CD14-positive monocyte (primary cell): Measurements from ENCODE around the gene ABCB8. TPM values are rescaled to one million over a fixed set of nuclear protein-coding genes. Genes with fewer than 3 reads are reported as not detected.

Experiments
- DNase-seq, 3 donors: peaks; one replicate each; pipeline ENCODE4 v3.0.0-alpha.2; 2011 to 2022
- H2AFZ ChIP-seq: 2 replicates; pipeline ENCODE4 v1.6.0; 2012; ENCODE audit warnings: mild to moderate bottlenecking, low read depth, low read length, inconsistent platforms; ENCODE audit not compliant: insufficient read depth, poor library complexity, severe bottlenecking
- H3K27ac ChIP-seq, 2 donors: 1 replicate in 1 of 2; 2 replicates in 1 of 2; pipeline ENCODE4 v1.5.1; 2012 to 2013; ENCODE audit warnings: low read length in 2 of 2, control low read depth in 1 of 2, inconsistent platforms in 1 of 2, low read depth in 1 of 2, mild to moderate bottlenecking in 1 of 2
- H3K27me3 ChIP-seq, 2 donors: one replicate each; pipeline versions ENCODE4 v1.6.0 to v1.6.1; 2011 to 2013; ENCODE audit warnings: low read length in 2 of 2; ENCODE audit not compliant: control insufficient read depth in 2 of 2, insufficient read depth in 2 of 2
- H3K36me3 ChIP-seq, 2 donors: replicated peaks in 1 of 2; 1 replicate in 1 of 2; 2 replicates in 1 of 2; pipeline versions ENCODE4 v1.5.1 to v1.6.1; 2012 to 2013; ENCODE audit warnings: low read length in 2 of 2, control low read depth in 1 of 2, inconsistent platforms in 1 of 2, mild to moderate bottlenecking in 1 of 2; ENCODE audit not compliant: insufficient read depth in 2 of 2, control insufficient read depth in 1 of 2
- H3K4me1 ChIP-seq, 2 donors: 1 replicate in 1 of 2; 2 replicates in 1 of 2; pipeline versions ENCODE4 v1.5.1 to v1.6.1; 2012 to 2013; ENCODE audit warnings: low read length in 2 of 2, control low read depth in 1 of 2, inconsistent platforms in 1 of 2, mild to moderate bottlenecking in 1 of 2, moderate library complexity in 1 of 2; ENCODE audit not compliant: insufficient read depth in 2 of 2, control insufficient read depth in 1 of 2
- H3K4me2 ChIP-seq: replicated peaks from 2 replicates; pipeline ENCODE3; 2012; ENCODE audit warnings: low read length, moderate library complexity, mild to moderate bottlenecking; ENCODE audit not compliant: poor library complexity, severe bottlenecking; ENCODE audit errors: extremely low read depth
- H3K4me3 ChIP-seq, 3 experiments: fragments of 200-600 bp in 1 of 3; sonication (generic) in 1 of 3; replicated peaks in 1 of 3; 1 replicate in 2 of 3; 2 replicates in 1 of 3; pipeline ENCODE4 v1.5.1; 2011 to 2013; ENCODE audit warnings: low read length in 3 of 3, mild to moderate bottlenecking in 3 of 3, control low read depth in 2 of 3, low read depth in 2 of 3, inconsistent platforms in 1 of 3, moderate library complexity in 1 of 3
- H3K79me2 ChIP-seq: 2 replicates; pipeline ENCODE4 v1.6.0; 2012; ENCODE audit warnings: mild to moderate bottlenecking, control low read depth, inconsistent platforms, low read length, moderate library complexity; ENCODE audit not compliant: insufficient read depth
- H3K9ac ChIP-seq: 2 replicates; pipeline ENCODE4 v1.6.0; 2017; ENCODE audit warnings: low read length, mild to moderate bottlenecking; ENCODE audit not compliant: insufficient read depth, poor library complexity, severe bottlenecking
- H3K9me3 ChIP-seq, 2 donors: replicated peaks in 1 of 2; 1 replicate in 1 of 2; 2 replicates in 1 of 2; pipeline versions ENCODE4 v1.5.1 to v1.6.1; 2012 to 2013; ENCODE audit warnings: low read length in 2 of 2, control low read depth in 1 of 2; ENCODE audit not compliant: control insufficient read depth in 1 of 2, insufficient read depth in 1 of 2
- H4K20me1 ChIP-seq: 2 replicates; pipeline ENCODE4 v1.6.0; 2012; ENCODE audit warnings: mild to moderate bottlenecking, low read length, control low read depth, moderate library complexity; ENCODE audit not compliant: insufficient read depth
- H3K27ac Mint-ChIP-seq, 7 donors: one replicate each; pipeline ENCODE4 v1.8.0; 2020; ENCODE audit warnings: mild to moderate bottlenecking in 7 of 7, mixed read lengths in 7 of 7, moderate library complexity in 6 of 7, inconsistent platforms in 2 of 7
- H3K27me3 Mint-ChIP-seq, 3 donors: one replicate each; pipeline ENCODE4 v1.8.0; 2021 to 2022; ENCODE audit warnings: low read depth in 3 of 3, mild to moderate bottlenecking in 3 of 3, mixed read lengths in 3 of 3, moderate library complexity in 3 of 3, inconsistent platforms in 1 of 3
- H3K36me3 Mint-ChIP-seq, 2 donors: one replicate each; pipeline ENCODE4 v1.8.0; 2020; ENCODE audit warnings: mixed read lengths in 2 of 2, inconsistent platforms in 1 of 2, mild to moderate bottlenecking in 1 of 2
- H3K4me1 Mint-ChIP-seq: one replicate; pipeline ENCODE4 v1.8.0; 2020; ENCODE audit warnings: mild to moderate bottlenecking, mixed read lengths
- H3K4me3 Mint-ChIP-seq, 2 donors: one replicate each; pipeline ENCODE4 v1.8.0; 2020; ENCODE audit warnings: mild to moderate bottlenecking in 2 of 2, mixed read lengths in 2 of 2, moderate library complexity in 1 of 2
- H3K9me3 Mint-ChIP-seq, 7 donors: one replicate each; pipeline ENCODE4 v1.8.0; 2020 to 2022; ENCODE audit warnings: mixed read lengths in 7 of 7, mild to moderate bottlenecking in 6 of 7, moderate library complexity in 6 of 7, inconsistent platforms in 2 of 7
- CTCF ChIP-seq: fragments of 200-600 bp; IDR thresholded peaks from one replicate; pipeline ENCODE4 v1.8.0; 2022; ENCODE audit warnings: antibody characterized with exemption, mild to moderate bottlenecking
- WGBS: methylation state at CpG from one replicate; pipeline ENCODE4 v1.1.5; 2013; ENCODE audit warnings: missing lambda C conversion rate; ENCODE audit not compliant: insufficient coverage; 5-methylcytosine and 5-hydroxymethylcytosine counted together
- intact Hi-C, 2 donors: fragments of 100-400 bp; cut with micrococcal nuclease; formaldehyde crosslinking; loops; one replicate each; pipeline versions ENCODE4 v1.15.0 to v1.15.1; 2023
- polyA plus RNA-seq, 3 donors: library from polyadenylated mRNA; depleted of rRNA in 1 of 3; unstranded in 2 of 3; stranded (reverse) in 1 of 3; fragments of 300-500 nt in 2 of 3; fragments of >200 nt in 1 of 3; fragmentation: Illumina TruSeq in 2 of 3; gene quantifications; 1 replicate in 2 of 3; 2 replicates in 1 of 3; pipeline ENCODE4 v1.2.3, GENCODE V29; 2012 to 2021

The ABCB8 gene
- polyA plus RNA-seq, 3 donors: 9.3 to 19.9 (median 9.5) TPM

GRCh38 chr7:151020231-151020630 is 8.0 kb upstream of the ABCB8 start:
- Histone ChIP-seq H3K36me3 (no peaks in the 10 kb centered on the region), H3K4me1 (peaks cover 12 to 21% of the 10 kb centered on the region in 2 donors), H3K4me3 (no peak overlapping the region), H2AFZ (no peak overlapping the region), H3K9ac (no peak overlapping the region), H3K27ac (no peak overlapping the region), H3K9me3 (peaks cover 0 to 6% of the 10 kb centered on the region in 2 donors), H3K4me2 (no peak overlapping the region), H4K20me1 (no peaks in the 10 kb centered on the region), H3K79me2 (no peaks in the 10 kb centered on the region), H3K27me3 (peaks cover 23 to 46% of the 10 kb centered on the region in 2 donors)
- no CpG with 5 or more reads among the region's 7 CpGs for WGBS
- peak overlapping the region in 1 of 2 donors; percentile 74 for H3K4me3 Mint-ChIP-seq
- H3K4me1 Mint-ChIP-seq: peaks cover 20% of the 10 kb centered on the region
- no peak for TF ChIP-seq CTCF
- peaks cover 1 to 3% of the 10 kb centered on the region in 2 donors for H3K36me3 Mint-ChIP-seq
- H3K27me3 Mint-ChIP-seq: peaks cover 53 to 82% (median 55%) of the 10 kb centered on the region in 3 donors
- intact Hi-C loops: no loop called here
- no peak for DNase-seq
- peaks cover 0 to 16% (median 5%) of the 10 kb centered on the region in 7 donors for H3K9me3 Mint-ChIP-seq
- H3K27ac Mint-ChIP-seq: no peak overlapping the region

GRCh38 chr7:151023232-151023631 is 5.0 kb upstream of the ABCB8 start:
- H3K27ac ChIP-seq: no peak overlapping the region
- no peak overlapping the region for H3K27ac Mint-ChIP-seq
- WGBS: 80% methylated on average over 7 of the region's 10 CpGs
- H3K27me3 ChIP-seq: peaks cover 22 to 36% of the 10 kb centered on the region in 2 donors
- peaks cover 0 to 6% of the 10 kb centered on the region in 2 donors for H3K9me3 ChIP-seq
- no peak overlapping the region for H3K4me2 ChIP-seq
- peaks cover 14 to 19% of the 10 kb centered on the region in 2 donors for H3K4me1 ChIP-seq
- no peak overlapping the region for H2AFZ ChIP-seq
- no peak for DNase-seq
- H3K36me3 Mint-ChIP-seq: peaks cover under 1 to 3% of the 10 kb centered on the region in 2 donors
- no peak overlapping the region for H3K9ac ChIP-seq
- intact Hi-C loops: no loop called here
- no peak overlapping the region for H3K4me3 Mint-ChIP-seq
- H3K9me3 Mint-ChIP-seq: peaks cover 0 to 10% (median 5%) of the 10 kb centered on the region in 7 donors
- peaks cover 17% of the 10 kb centered on the region for H3K4me1 Mint-ChIP-seq
- TF ChIP-seq CTCF: no peak
- no peaks in the 10 kb centered on the region for H4K20me1 ChIP-seq
- H3K79me2 ChIP-seq: no peaks in the 10 kb centered on the region
- no peak overlapping the region for H3K4me3 ChIP-seq
- H3K27me3 Mint-ChIP-seq: peaks cover 41 to 64% (median 43%) of the 10 kb centered on the region in 3 donors
- H3K36me3 ChIP-seq: no peaks in the 10 kb centered on the region
